ENCODE measurements around the gene GRB14.

The GRB14 gene

GRCh38 chr2:164617466-164617865 lies 3.8 kb downstream of the GRB14 start:
- in situ Hi-C loops (cut with MboI; ENCODE audit: low sequenced_read_pairs) = no loop called here

- in situ Hi-C loops (cut with MboI; ENCODE audit: low sequenced_read_pairs) = no loop called here
These were observed 7.8 kb downstream of the GRB14 start for GRCh38 chr2:164613321-164613982.

- in situ Hi-C loops (cut with MboI; ENCODE audit: low sequenced_read_pairs) = no loop called here
These were observed 11.5 kb downstream of the GRB14 start for GRCh38 chr2:164609790-164610189.

GRCh38 chr2:164606557-164606956 lies 14.7 kb downstream of the GRB14 start:
- in situ Hi-C loops (cut with MboI; ENCODE audit: low sequenced_read_pairs) = no loop called here

GRCh38 chr2:164605295-164605694 lies 16.0 kb downstream of the GRB14 start:
- in situ Hi-C loops (cut with MboI; ENCODE audit: low sequenced_read_pairs) = no loop called here

- in situ Hi-C loops (cut with MboI; ENCODE audit: low sequenced_read_pairs) = no loop called here
These were observed 20.5 kb downstream of the GRB14 start for GRCh38 chr2:164600763-164601162.

- in situ Hi-C loops (cut with MboI; ENCODE audit: low sequenced_read_pairs) = no loop called here
These were observed 21.2 kb downstream of the GRB14 start for GRCh38 chr2:164599954-164600589.

GRCh38 chr2:164597983-164598382 lies 23.3 kb downstream of the GRB14 start:
- in situ Hi-C loops (cut with MboI; ENCODE audit: low sequenced_read_pairs) = no loop called here

- in situ Hi-C loops (cut with MboI; ENCODE audit: low sequenced_read_pairs) = no loop called here
These were observed 26.3 kb downstream of the GRB14 start for GRCh38 chr2:164595031-164595430.

GRCh38 chr2:164593959-164594358 lies 27.3 kb downstream of the GRB14 start:
- in situ Hi-C loops (cut with MboI; ENCODE audit: low sequenced_read_pairs) = no loop called here

- in situ Hi-C loops (cut with MboI; ENCODE audit: low sequenced_read_pairs) = no loop called here
These were observed 27.7 kb downstream of the GRB14 start for GRCh38 chr2:164593541-164593940.

- in situ Hi-C loops (cut with MboI; ENCODE audit: low sequenced_read_pairs) = no loop called here
These were observed 31.8 kb downstream of the GRB14 start for GRCh38 chr2:164589522-164589921.

GRCh38 chr2:164581050-164581449 lies 40.2 kb downstream of the GRB14 start:
- in situ Hi-C loops (cut with MboI; ENCODE audit: low sequenced_read_pairs) = no loop called here

- in situ Hi-C loops (cut with MboI; ENCODE audit: low sequenced_read_pairs) = no loop called here
These were observed 46.4 kb downstream of the GRB14 start for GRCh38 chr2:164574931-164575330.

GRCh38 chr2:164570475-164570874 lies 50.8 kb downstream of the GRB14 start:
- in situ Hi-C loops (cut with MboI; ENCODE audit: low sequenced_read_pairs) = no loop called here

- in situ Hi-C loops (cut with MboI; ENCODE audit: low sequenced_read_pairs) = no loop called here
These were observed 51.9 kb downstream of the GRB14 start for GRCh38 chr2:164569378-164569777.

- in situ Hi-C loops (cut with MboI; ENCODE audit: low sequenced_read_pairs) = no loop called here
These were observed 53.0 kb downstream of the GRB14 start for GRCh38 chr2:164568317-164568716.

GRCh38 chr2:164567335-164567989 lies 53.8 kb downstream of the GRB14 start:
- in situ Hi-C loops (cut with MboI; ENCODE audit: low sequenced_read_pairs) = no loop called here

- in situ Hi-C loops (cut with MboI; ENCODE audit: low sequenced_read_pairs) = no loop called here
These were observed 55.9 kb downstream of the GRB14 start for GRCh38 chr2:164565359-164565758.

GRCh38 chr2:164562666-164563065 lies 58.6 kb downstream of the GRB14 start:
- in situ Hi-C loops (cut with MboI; ENCODE audit: low sequenced_read_pairs) = no loop called here

GRCh38 chr2:164561991-164562390 lies 59.3 kb downstream of the GRB14 start:
- in situ Hi-C loops (cut with MboI; ENCODE audit: low sequenced_read_pairs) = no loop called here

GRCh38 chr2:164561416-164561815 lies 59.9 kb downstream of the GRB14 start:
- in situ Hi-C loops (cut with MboI; ENCODE audit: low sequenced_read_pairs) = no loop called here
